Body of pancreas (tissue), 4 donors: ENCODE measurements around the gene TUT1.

Experiments
- POLR2A ChIP-seq, 3 donors: fragments of 450-650 bp; IDR thresholded peaks; one replicate each; pipeline ENCODE4 v1.6.1; 2016; ENCODE audit warnings: antibody characterized with exemption in 3 of 3, mild to moderate bottlenecking in 2 of 3
- TF ChIP-seq, protein P1 (sequence below), 7 experiments: fragments of 450-650 bp in 4 of 7; fragments of 200-600 bp in 3 of 7; sonication (generic) in 3 of 7; IDR thresholded peaks; one replicate each; pipeline ENCODE4 v1.5.1; 2016 to 2019; ENCODE audit warnings: antibody characterized with exemption in 7 of 7

DNA sequence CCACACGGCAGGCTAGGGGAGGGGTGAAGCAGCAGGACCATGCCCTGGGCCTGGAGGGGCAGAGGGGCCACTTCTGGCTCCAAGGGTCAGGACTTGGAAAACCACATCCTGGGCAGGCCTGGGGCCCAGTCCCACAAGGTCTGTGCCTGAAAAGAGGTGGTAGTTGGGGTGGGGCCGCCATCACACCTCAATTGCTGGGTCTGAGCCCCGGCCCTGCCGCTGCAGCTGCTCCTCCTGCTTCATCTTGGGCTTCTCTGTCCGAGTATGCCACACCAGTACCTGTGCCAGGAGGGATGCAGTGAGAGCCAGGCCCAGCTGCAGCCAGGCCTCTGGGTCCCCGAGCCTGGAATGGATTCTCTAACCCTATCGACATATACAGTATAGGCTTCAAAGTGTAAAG, 24.2 kb upstream of the TUT1 start:
- TF ChIP-seq POLR2A (IDR thresholded peaks at IDR 0.05) = no peak
- TF ChIP-seq, protein P1, sequence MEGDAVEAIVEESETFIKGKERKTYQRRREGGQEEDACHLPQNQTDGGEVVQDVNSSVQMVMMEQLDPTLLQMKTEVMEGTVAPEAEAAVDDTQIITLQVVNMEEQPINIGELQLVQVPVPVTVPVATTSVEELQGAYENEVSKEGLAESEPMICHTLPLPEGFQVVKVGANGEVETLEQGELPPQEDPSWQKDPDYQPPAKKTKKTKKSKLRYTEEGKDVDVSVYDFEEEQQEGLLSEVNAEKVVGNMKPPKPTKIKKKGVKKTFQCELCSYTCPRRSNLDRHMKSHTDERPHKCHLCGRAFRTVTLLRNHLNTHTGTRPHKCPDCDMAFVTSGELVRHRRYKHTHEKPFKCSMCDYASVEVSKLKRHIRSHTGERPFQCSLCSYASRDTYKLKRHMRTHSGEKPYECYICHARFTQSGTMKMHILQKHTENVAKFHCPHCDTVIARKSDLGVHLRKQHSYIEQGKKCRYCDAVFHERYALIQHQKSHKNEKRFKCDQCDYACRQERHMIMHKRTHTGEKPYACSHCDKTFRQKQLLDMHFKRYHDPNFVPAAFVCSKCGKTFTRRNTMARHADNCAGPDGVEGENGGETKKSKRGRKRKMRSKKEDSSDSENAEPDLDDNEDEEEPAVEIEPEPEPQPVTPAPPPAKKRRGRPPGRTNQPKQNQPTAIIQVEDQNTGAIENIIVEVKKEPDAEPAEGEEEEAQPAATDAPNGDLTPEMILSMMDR (IDR thresholded peaks at IDR 0.05) = no peak
